ENCODE measurements around the gene CDHR2.
"Not testable (repeated sequence)": the region's sequence is repeated elsewhere in the genome, so short reads cannot be mapped to it uniquely, and the experiment has no call there.

Gene CDHR2

DNA sequence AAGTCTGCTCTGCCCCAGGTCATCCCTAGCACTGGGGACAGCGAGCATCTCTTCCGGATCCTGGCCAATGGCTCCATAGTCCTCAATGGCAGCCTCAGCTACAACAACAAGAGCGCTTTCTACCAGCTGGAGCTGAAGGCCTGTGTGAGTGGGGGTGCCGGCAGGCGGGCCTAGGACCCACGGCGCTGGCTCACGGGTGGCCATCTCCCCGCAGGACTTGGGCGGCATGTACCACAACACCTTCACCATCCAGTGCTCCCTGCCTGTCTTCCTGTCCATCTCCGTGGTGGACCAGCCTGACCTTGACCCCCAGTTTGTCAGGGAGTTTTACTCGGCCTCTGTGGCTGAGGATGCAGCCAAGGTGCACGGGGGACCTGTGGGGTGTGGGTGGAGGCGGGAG is 25.9 kb downstream of the CDHR2 start:
- no peak for DNase-seq

DNA sequence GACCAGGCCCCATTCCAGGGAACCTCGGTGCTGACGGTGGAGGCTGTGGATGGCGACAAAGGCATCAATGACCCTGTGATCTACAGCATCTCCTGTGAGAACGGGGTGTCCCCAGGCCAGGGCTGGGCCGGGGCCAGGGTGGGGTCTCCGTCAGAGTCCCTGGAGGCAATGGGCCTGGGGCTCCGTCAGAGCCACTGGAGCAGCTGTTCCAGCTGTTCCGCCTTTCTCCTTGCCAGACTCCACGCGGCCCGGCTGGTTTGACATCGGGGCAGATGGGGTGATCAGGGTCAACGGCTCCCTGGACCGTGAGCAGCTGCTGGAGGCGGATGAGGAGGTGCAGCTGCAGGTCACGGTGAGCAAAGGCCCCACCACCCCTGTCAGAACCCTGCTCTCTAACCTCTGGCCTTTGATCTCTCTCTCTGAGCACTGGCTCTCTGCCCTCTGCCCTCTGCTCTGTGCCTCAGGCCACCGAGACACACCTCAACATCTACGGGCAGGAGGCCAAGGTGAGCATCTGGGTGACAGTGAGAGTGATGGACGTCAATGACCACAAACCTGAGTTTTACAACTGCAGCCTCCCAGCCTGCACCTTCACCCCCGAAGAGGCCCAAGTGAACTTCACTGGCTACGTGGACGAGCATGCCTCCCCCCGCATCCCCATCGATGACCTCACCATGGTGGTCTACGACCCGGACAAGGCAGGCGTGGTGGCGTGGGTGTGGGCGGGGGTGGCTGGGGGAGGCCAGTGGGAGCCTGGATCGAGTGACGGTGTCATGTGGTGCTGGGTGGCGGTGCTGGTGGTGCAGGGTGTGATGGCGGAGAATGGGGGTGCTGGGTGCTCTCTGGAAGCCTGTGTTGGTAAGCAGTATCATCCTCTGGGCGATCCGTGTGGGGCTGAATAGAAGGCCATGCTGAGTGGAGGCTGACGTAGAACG is 26.6 kb downstream of the CDHR2 start:
- no peak for DNase-seq

DNA sequence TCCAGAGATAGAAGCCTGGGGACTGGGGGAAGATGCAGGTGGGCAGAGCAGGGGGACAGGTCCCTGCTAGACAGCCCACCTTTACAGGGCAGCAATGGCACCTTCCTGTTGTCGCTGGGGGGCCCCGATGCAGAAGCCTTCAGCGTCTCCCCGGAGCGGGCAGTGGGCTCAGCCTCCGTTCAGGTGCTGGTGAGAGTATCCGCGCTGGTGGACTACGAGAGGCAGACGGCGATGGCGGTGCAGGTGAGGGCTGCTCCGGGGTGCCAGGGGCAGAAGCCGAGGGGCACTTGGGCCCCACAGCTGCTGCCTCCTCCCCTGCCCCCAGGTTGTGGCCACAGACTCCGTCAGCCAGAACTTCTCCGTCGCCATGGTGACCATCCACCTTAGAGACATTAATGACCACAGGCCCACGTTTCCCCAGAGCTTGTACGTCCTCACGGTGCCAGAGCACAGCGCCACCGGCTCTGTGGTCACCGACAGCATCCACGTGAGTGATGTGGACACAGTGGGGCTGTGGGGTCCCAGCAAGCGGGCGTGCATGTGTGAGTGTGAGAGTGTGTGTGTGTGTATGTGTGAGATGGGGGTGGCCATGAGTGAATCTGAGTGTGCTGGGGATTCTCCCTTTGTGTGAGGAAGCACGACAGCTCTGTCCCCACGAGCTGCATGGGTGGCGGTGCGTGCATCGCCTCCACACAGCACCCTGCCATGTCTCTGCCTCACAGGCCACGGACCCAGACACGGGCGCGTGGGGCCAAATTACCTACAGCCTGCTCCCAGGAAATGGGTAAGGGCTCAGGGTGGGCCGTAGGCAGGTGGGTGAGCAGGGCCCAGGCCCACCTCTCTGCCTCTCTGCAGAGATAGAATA is 28.4 kb downstream of the CDHR2 start:
- DNase-seq = no peak

DNA sequence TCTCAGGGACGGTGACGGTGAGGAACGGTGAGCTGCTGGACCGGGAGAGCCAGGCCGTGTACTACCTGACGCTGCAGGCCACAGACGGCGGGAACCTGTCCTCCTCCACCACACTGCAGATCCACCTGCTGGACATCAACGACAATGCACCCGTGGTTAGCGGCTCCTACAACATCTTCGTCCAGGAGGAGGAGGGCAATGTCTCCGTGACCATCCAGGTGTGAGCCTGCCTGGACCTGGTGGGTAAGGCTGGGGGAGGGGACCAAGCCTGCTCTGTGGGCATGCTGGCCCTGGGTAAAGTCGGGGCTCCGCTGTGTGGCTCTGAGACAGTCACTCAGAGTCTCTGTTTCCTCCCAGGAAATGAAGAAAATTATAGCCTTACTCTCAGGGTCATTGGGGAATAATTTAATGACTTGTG is 29.3 kb downstream of the CDHR2 start:
- DNase-seq = no peak

DNA sequence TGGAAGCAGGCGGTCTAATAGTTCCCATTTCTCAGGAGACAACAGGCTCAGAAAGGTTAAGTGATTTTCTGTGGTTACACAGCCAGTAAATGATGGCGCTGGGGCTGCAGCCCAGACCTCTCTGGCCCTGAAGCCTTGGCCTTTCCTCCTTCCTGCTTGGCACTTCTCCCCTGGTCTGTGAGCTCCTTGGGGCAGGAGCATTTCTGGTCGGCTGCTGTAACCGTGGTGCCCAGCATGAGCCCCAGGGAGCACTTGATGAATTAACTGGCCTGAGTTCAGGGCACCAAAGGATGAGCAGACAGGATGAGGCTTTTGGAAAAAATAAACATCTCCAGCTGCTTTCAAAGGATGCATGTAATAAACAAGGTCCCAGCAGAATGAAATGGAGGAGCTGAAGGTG is 30.2 kb downstream of the CDHR2 start:
- DNase-seq = no peak

DNA sequence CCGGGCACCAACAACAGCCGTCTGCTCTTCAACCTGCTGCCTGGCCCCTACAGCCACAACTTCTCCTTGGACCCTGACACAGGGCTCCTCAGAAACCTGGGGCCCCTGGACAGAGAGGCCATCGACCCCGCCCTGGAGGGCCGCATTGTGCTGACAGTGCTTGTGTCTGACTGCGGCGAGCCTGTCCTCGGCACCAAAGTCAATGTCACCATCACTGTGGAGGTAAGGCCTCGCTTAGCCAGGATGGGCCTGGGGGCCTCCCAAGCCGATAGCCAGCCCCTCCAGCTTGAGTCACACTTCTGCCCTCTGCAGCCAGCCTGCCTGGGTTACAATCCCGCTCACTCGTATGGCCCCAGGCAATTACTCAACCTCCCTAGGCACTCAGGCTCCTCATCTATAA is 32.2 kb downstream of the CDHR2 start:
- no peak for DNase-seq

DNA sequence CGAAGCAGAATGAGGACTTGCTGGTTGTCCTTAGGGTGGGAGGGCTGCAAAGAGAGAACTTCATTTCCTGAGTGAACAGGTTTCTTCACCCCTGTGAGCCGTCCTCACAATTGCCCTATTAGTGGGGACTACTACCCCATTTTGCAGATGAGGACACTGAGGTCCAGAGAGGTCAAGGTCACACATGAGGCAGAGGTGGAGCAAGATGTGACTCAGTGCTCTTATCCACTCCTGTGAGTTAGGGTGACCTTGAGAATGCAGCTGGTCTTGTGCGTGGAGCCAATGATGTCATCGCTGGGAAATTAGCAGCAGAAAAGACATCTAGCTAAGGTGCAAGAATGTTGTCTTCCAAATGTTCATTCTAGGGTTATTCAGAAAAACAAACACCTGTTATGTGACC is 33.9 kb downstream of the CDHR2 start:
- no peak for DNase-seq

DNA sequence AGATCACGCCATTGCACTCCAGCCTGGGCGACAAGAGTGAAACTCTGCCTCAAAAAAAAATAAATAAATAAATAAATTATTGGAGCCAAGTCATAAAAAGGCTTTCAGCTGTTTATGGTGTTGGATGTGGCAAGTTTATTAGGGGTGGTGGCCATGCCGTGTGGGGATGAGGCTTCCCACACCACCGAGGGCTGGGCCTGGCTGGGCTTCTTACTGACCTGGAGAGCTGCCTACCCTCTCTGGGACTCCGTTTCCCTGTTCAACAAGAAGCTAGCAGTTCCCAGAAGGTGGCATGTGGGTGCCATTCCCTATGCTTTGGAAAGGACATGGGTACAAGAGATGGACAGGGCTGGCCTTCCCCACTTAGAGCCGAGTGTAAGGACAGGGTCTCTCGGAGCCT is 38.3 kb downstream of the CDHR2 start:
- no peak for DNase-seq

DNA sequence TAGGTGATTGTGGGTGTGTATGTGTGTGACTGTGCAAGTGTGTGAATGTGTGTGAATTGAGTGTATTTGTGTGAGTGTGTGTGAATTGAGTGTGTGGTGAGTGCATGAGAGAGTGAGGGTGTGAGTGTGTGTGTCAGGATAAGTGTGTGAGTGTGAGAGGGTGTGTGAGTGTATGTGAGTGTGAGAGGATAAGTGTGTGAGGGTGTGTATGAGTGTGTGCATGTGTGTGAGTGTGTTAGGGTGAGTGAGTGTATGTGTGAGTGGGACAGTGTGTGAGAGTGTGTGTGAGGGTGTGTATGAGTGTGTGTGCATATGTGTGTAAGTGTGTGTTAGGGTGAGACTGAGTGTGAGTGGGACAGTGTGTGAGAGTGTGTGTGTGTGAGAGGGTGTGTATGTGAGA is 39.2 kb downstream of the CDHR2 start:
- no peak for DNase-seq

DNA sequence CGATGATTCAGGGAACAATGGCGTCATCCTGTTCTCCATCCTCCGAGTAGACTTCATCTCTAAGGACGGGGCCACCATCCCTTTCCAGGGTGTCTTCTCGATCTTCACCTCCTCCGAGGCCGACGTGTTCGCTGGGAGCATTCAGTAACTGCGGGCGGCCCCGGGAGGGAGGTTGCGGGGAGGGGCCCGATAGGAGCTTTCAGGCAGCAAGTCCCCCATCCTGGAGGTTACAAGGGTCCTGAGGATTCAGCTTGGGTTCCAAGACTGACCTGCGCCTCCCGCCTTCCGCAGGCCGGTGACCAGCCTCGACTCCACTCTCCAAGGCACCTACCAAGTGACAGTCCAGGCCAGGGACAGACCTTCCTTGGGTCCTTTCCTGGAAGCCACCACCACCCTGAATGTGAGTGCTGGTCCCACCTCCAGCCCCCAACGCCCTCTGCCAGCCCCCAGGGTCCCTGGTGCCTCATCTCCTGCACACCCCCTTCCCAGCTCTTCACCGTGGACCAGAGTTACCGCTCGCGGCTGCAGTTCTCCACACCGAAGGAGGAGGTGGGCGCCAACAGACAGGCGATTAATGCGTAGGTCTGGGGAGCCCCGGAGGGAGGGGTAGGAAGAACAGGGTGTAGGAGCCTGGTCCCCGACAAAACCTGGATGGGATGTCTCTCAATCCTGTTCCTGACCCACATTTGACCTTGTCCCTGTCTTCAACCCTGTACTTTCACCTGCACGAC is 40.1 kb downstream of the CDHR2 start:
- no peak for DNase-seq

DNA sequence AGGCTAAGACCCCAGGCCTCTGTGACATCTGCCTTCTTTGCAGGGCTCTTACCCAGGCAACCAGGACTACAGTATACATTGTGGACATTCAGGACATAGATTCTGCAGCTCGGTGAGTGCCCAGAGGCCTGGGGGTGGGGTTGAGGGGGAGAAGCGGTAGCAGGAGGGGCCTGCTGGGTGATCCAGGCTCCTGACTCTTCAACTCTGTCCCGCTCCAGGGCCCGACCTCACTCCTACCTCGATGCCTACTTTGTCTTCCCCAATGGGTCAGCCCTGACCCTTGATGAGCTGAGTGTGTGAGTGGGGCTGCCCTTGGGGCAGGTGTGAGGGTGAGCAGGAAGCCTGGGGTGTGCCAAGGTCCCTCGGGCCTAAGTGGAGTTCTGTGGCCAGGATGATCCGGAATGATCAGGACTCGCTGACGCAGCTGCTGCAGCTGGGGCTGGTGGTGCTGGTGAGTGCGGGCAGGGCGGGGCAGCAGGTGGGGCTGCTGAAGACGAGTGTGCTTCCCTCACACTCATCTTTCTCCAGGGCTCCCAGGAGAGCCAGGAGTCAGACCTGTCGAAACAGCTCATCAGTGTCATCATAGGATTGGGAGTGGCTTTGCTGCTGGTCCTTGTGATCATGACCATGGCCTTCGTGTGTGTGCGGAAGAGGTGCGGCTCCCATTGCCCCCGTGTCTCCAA is 41.0 kb downstream of the CDHR2 start:
- DNase-seq = no peak

DNA sequence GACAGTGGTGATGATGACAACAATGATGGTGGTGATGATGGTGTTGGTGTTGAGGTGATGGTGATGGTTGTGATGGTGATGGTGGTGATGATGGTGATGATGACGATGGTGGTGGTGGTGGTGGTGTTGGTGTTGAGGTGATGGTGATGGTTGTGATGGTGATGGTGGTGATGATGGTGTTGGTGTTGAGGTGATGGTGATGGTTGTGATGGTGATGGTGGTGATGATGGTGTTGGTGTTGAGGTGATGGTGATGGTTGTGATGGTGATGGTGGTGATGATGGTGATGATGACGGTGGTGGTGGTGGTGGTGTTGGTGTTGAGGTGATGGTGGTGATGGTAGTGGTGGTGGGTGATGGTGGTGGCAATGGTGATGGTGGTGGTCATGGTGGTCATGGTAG is 42.5 kb downstream of the CDHR2 start:
- not testable (repeated sequence) for DNase-seq

DNA sequence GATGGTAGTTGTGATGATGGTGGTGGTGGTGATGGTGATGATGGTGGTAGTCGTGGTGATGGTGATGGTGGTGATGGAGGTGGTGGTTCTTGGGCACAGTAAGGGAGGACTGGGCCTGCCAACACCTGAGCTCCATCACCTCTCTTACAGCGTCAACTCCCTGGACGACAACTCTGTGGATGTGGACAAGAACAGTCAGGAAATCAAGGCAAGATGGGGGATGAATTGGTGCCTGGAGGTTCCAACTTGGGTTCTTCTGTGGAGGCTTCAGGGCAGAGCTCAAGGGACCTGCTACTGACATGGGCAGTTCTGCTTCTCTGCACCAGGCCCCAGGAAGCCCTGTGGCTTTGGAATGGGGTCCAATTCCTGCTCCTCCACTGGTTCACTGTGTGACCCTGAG is 43.4 kb downstream of the CDHR2 start:
- no peak for DNase-seq

DNA sequence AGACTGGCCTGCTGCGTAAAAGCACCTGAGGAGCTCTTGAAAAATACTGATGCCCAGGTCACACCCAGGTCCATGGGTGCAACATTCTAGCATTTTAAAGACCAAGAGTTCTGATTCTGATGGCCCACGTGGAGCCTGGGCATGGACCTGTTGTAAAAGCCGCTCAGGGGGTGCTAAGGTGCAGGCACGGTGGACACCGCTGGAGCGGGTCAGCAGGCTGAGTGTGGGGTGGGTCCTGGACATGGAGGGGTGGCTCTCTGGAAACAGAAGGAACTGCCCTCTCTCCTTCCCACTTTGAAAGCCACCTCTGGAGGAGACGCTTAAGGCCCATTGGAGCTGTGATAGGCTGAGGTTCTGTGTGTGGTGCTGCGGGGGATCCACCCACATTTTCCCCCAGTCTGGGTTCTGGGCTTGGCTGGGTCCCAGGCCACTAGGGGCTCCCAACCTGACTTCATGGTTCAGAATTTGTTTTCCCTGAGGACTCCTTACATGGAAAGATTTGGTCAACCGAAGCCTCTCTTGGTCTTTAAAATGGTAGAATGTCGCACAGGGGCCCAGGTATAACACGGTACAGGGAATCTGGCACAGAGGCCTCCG is 44.2 kb downstream of the CDHR2 start:
- no peak for DNase-seq

DNA sequence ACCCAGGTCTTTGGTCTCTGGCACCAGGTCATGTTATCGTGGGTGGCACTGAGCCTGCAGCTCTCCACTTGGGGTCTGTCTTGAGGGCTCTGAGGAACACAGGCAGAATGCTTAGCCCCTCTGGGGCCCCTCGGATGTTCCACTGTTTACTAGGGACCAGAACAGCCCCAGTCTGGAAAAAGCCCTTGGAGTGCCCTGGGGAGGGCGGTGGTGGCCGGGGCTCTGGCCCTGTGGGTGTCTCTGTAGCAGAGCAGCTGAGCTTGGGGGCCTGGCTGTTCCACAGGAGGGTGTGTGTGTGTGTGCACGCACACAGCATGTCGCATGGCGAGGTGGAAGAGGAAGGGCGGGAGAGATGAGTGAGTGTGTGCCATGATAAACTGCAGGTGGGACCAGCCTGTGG is 45.4 kb downstream of the CDHR2 start:
- no peak for DNase-seq

DNA sequence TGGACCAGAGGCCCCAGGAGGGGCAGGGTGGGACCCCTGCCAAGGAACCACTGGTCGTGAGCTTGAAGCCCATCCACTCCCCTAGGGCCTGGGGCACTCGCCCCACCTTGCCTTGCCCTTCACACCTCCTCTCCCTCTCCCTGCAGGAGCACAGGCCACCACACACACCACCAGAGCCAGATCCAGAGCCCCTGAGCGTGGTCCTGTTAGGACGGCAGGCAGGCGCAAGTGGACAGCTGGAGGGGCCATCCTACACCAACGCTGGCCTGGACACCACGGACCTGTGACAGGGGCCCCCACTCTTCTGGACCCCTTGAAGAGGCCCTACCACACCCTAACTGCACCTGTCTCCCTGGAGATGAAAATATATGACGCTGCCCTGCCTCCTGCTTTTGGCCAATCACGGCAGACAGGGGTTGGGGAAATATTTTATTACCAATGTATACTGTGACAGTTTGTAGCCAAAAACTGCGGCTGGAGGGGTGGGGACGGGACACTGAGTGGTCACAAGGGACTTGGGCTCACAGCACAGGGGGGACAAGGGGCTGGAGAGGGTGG is 46.3 kb downstream of the CDHR2 start:
- no peak for DNase-seq

DNA sequence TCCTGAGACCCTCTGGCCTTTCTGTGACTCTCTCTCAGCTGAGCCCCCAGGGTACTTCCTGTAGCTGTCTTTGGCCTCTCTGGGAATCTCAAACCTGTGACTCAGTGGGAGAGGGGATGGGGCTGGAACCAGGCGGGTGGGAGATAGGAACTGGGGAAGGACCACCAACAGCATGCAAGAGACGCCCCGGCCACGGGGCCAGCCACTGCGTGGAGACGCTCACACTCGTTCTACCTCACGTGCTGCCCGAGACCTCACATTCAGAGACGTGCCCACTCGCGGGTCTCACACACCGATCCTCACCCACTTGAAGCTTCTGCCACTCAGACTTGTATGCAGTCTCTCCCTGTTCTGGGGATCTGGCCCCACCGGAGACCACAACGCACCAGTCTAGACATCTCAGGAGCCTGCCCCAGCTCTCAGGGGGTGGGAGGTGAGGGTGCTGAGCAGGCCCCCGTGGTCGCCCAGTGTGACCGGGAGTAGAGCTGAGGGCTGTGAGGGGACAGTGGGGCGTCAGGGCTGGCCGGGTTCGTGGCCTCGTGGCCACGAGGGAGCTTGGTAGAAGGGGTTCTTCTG is 47.0 kb downstream of the CDHR2 start:
- DNase-seq = no peak

DNA sequence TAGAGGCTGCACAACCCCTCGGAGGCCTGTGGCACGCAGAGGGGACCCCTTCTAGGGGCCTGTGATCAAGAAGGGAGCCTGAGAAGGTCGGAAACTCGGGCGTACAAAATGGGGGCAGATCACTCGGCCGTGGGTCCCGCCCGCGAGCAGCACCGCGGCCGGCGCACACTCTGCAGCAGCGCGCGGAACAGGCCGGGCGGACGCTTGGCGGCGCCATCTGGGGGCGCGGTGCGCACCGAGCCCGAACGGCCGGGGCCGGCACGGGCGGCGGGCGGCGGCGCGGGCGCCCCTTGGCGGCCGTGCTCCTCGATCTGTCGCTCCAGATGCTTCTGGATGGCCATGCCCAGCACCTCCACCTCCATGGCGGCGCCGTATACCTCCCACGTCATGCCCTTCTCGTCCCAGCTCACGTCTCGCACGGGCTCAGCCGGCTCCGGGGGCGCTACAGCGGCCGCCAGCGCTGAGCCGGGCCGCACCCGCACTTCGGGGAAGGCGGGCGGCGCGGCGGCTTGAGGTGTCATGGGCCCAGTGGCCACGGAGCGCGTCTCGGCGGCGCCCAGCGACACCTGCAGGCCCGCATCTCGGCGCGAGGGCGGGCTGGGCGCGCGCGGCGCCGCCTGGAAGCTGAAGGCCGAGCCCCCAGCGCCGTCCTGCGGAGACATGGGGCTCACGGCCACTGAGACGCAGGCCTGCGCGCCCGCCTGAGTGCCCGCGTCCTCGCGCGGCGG is 47.7 kb downstream of the CDHR2 start:
- no peak for DNase-seq

DNA sequence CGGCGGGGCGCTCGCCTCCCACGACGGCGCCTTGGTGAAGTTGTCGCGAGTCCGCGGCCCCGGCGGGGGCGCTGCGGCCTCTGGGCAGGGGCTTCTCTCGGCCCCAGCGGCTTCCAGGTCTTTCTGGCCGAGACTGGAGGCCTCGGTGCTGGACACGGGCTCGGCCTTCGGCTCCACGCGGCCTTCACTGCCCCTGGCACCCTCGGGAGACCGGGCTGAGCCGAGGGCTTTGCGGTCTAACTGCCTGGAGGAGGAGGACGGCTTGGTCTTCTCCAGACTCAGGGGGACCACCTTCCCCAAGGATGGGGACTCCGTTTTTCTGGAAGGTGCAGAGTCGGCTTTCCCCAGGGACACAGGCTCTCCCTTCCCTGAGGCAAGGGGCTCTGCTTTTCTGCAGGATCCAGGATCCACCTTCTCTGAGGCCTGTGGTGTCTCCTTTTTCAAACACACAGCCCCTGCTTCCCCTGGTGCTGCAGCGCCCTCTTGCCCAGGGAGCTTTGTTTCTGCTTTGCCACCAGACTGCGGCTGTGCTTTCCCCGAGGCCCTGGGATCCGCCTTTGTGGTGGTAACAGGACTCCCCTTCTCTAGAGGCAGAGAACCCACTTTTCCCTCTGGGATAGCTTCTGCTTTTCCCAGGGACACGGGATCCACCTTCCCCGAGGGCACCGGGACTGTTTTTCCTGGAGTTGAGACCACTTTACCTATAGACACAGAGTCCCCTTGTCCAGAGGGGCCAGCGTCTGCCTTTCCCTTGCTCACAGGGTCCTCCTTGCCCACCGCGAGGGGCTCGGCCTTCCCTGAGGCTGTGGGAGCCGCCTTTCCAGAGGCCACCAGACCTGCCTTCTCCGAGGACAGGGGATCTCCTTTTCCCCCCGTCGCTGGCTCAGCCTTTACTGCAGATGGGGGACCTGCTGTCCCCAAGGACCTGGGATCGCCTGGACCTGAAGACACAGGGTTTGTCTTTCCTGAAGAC is 48.6 kb downstream of the CDHR2 start:
- no peak for DNase-seq

Measured in NCI-H1436 (cell line).